Measurements from ENCODE around the gene PRR12. TPM values are rescaled to one million over a fixed set of nuclear protein-coding genes. Genes with fewer than 3 reads are reported as not detected.
A peak's percentile ranks its signal among the peaks of the same experiment; 100 is the strongest.

PRR12 gene
- total RNA-seq, 2 experiments from 2014 or later, result 16.4 to 16.9 TPM

DNA sequence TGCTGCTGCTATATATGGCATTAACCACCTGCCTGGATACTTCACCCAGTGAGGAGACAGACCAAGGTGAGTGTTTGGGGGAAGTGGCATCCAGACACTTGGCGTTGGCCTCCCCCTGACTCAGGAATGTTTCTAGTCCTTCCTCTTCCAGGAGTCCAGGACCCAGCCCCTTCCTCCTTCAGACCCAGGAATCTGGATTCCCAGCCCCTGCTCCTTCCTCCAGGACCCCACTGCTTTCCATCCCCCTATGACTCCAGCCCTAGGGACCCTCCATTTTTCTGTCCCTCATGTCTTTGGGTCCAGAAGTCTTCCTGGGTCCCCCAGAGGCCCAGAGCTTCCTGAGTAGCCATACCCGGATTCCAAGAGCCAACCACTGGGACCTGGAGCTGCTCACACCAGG is 7.7 kb upstream of the PRR12 start:
- Mint-ChIP-seq H3K36me3 (ENCODE audit: low read depth) (no peaks in the 10 kb centered on the region), H3K4me1 (ENCODE audit: low read depth) (peaks cover 23% of the 10 kb centered on the region), H3K9me3 (no peaks in the 10 kb centered on the region), H3K4me3 (no peak overlapping the region), H3K27me3 (ENCODE audit: low read depth) (no peaks in the 10 kb centered on the region), H3K27ac (no peak overlapping the region)
- CTCF ChIA-PET, result interaction anchor here (1.6 to 1.7 kb wide), 2 partner anchors 11 to 13 kb away, joined by 4 to 5 read pairs; no protein-coding TSS in a partner anchor
- DNase-seq, result no peak
- intact Hi-C loops (cut with micrococcal nuclease), result no loop called here

DNA sequence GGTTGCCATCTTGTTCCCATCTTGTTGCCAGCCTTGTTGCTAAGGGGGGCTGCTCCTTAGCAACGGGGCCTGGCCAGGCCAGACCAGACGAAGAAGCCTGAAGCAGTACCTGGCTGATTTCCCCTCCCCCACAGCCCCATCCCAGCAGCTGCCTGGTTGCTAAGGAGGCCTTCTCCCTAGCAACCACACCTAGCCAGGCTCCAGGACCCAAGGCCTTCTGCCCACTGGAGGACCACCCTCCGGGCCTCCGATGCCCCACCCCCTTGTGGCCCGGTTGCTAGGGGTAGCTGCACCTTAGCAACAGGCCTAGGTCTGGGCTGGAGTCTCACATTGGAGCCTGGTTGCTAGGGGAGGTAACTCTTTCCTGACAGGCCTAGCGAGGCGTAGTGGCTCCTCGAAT is 6.0 kb upstream of the PRR12 start:
- Mint-ChIP-seq H3K4me3 (no peak overlapping the region), H3K4me1 (ENCODE audit: low read depth) (peaks cover 20% of the 10 kb centered on the region), H3K27me3 (ENCODE audit: low read depth) (no peaks in the 10 kb centered on the region), H3K27ac (no peak overlapping the region), H3K36me3 (ENCODE audit: low read depth) (no peaks in the 10 kb centered on the region), H3K9me3 (no peaks in the 10 kb centered on the region)
- CTCF ChIA-PET, result interaction anchor here (1.6 to 1.7 kb wide), 2 partner anchors 15 to 38 kb away, joined by 5 to 6 read pairs; no protein-coding TSS in a partner anchor
- no peak for DNase-seq
- intact Hi-C loops (cut with micrococcal nuclease), result no loop called here

DNA sequence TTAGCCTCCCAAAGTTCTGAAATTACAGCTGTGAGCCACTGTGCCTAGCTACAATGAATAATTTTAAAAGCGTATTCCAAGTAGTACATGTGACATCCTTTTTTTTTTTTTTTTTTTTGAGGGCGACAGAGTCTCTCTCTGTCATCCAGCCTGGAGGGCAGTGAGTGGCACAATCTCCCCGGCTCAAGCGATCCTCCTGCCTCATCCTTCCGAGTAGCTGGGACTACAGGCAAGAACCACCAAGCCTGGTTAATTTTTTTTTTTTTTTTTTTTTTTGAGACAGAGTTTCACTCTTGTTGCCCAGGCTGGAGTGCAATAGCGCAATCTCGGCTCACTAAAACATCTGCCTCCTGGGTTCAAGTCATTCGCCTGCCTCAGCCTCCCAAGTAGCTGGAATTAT is 3.8 kb upstream of the PRR12 start:
- H3K9me3 Mint-ChIP-seq, result no peaks in the 10 kb centered on the region
- H3K4me1 Mint-ChIP-seq (ENCODE audit: low read depth), result peaks cover 14% of the 10 kb centered on the region
- no peak overlapping the region for H3K4me3 Mint-ChIP-seq
- intact Hi-C loops (cut with micrococcal nuclease), result no loop called here
- CTCF ChIA-PET, result interaction anchor here (1.1 to 1.2 kb wide), 2 partner anchors 8 to 90 kb away, joined by 3 to 4 read pairs; no protein-coding TSS in a partner anchor
- H3K27me3 Mint-ChIP-seq (ENCODE audit: low read depth), result no peaks in the 10 kb centered on the region
- no peak overlapping the region for H3K27ac Mint-ChIP-seq
- H3K36me3 Mint-ChIP-seq (ENCODE audit: low read depth), result no peaks in the 10 kb centered on the region
- DNase-seq, result no peak

DNA sequence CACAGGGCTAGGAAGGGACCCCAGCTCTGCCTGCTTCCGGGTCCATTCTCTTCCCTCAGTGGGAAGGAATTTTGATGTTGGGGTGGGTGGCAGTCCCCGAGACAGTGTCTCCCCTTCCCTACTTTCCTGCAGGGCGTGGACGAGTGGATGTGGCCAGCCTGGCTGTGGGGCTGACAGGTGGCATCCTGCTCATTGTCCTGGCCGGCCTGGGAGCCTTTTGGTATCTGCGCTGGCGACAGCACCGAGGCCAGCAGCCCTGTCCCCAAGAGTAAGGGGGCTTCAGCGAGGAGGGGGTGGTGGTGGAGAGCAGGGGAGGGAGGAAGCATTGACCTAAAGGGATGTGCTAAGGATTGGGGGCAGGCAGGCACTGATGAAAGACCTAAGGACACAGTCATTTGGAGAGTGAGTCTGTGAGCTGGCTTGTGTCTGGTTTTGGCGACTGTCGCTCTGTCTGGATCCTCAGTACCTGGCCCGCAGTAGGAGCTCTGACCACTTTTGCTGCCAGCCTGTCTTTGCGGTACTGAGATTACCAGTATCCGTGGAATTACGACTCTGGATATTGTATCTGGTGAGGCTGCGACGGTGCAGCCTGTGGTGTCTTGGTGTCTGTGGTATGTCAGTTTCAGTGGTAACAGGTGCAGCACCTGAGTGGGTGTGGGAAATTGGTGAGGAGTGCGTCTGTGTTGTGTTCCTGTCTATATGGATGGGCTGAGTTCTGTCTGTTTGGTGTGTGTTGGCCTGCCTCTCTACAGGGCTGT is 2.4 kb upstream of the PRR12 start:
- Mint-ChIP-seq H3K36me3 (ENCODE audit: low read depth) (peaks cover 2% of the 10 kb centered on the region), H3K27ac (no peak overlapping the region), H3K9me3 (no peaks in the 10 kb centered on the region), H3K27me3 (ENCODE audit: low read depth) (no peaks in the 10 kb centered on the region), H3K4me1 (ENCODE audit: low read depth) (peaks cover 16% of the 10 kb centered on the region), H3K4me3 (no peak overlapping the region)
- peak; percentile 65 for DNase-seq
- CTCF ChIA-PET, result interaction anchor here (1.1 to 1.2 kb wide), 2 partner anchors 9 to 89 kb away, joined by 3 to 4 read pairs; no protein-coding TSS in a partner anchor
- intact Hi-C loops (cut with micrococcal nuclease), result no loop called here

DNA sequence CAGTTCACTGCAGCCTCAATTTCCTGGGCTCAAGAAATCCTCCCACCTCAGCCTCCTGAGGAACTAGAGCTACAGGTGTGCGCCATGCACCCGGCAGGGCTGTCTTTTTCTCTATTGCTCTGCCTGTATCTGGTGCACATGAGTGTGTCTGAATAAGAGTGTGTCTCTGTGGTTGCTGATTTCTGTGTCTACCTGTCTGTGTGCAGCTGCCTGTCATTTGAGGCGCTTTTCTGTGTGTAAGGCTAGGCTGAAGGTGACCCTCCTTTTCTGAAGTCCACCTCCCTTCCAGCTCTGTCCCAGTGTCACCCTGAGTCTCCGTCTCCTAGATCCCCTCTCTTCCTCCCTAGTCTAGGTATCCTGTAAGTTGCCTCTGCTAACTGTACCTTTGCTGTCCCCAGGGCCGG is 1.5 kb upstream of the PRR12 start:
- Mint-ChIP-seq H3K36me3 (ENCODE audit: low read depth) (peaks cover 9% of the 10 kb centered on the region), H3K9me3 (no peaks in the 10 kb centered on the region), H3K4me3 (no peak overlapping the region), H3K4me1 (ENCODE audit: low read depth) (peaks cover 25% of the 10 kb centered on the region), H3K27me3 (ENCODE audit: low read depth) (no peaks in the 10 kb centered on the region), H3K27ac (no peak overlapping the region)
- intact Hi-C loops (cut with micrococcal nuclease), result no loop called here
- DNase-seq, result no peak
- CTCF ChIA-PET, result no interaction called here

DNA sequence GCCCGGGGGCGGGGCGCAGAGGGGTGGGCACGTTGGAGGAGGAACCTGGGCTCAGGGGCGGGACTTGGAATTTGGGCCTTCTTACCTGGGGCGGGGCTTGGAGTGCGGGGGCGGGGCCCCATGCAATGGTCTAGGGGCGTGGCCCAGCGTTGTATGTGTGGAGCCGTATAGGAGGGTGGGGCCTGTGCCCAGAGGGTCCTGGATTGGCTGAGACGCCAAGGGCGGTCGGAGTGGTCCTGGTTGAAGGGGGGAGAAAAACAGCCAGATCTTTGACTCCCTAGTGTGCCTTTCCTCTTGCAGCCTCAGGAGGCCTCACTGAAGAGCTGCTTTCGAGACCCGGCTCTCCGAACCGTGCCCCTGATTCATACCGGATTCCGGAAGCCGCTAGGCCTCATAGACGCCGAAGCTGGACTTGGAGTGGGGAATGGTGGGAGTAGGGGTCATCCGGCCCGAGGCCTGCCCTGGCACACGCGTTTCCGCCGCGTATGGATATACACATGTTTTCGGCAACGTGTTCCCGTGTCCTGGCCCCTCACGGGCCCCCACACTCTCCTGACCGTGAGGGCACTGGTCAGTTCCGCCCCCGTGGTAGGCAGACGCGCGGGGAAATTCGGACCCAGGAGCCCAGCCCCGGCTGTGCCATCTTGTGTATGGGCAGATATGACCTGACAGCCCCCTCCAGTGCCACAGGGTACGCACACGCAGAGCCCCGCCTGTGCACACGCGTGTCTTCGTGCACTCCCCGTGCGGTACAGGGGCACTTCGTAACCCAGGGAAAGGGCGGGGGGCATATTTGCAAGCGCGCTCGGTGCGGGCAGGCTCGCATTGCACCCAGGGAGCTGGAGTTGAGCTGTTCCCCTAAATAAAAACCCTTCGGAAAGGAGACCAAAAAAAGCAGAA is 661 bp upstream of the PRR12 start:
- Mint-ChIP-seq H3K4me1 (ENCODE audit: low read depth) (peaks cover 25% of the 10 kb centered on the region), H3K4me3 (peak overlapping the region; percentile 77), H3K27ac (peak overlapping the region; percentile 85), H3K36me3 (ENCODE audit: low read depth) (peaks cover 9% of the 10 kb centered on the region), H3K27me3 (ENCODE audit: low read depth) (no peaks in the 10 kb centered on the region), H3K9me3 (no peaks in the 10 kb centered on the region)
- intact Hi-C loops (cut with micrococcal nuclease), result loop anchor here (1.0 to 5.0 kb wide), 8 partner anchors 10 to 792 kb away; partner anchors contain the start of genes AKT1S1, BCL2L12, FUZ and IRF3
- DNase-seq, result peak; percentile 96
- CTCF ChIA-PET, result no interaction called here

DNA sequence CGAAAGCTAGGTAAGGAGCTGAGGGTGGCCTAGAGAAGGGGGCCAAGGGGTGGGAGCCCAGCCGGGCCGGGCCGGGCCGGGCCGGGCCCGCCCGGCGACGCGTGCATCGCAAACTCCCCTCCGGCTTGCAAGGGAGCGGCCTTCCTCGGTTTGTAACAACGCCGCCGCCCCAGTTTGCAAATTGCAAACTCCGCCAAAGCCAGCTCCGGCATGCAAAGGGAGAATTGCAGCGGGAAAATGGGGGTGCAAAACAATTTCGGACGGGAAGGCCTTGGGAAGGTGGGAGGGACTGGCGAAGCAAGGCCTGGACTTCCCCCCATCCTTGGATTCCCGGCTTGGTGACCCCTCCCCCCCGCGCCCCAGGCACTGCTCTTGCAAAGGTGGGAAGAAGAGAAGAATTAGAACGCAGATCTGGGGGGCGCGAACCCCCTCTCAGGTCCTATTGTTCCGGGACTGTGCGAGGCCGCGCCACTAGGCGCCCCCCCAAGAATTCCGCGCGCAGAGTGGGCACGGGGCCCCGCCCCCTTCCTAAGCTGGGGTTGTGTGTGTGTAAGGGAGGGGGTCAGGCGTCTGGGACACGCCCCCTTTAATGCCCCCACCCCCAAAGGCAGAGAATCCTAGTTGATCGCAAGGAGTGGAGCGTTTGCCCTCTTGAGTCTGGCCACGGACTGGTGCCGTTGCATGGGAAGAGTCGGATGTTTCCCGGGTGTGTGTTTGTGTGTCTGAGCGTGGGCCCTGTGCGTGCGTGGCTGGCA is 926 bp downstream of the PRR12 start:
- CTCF ChIA-PET, result interaction anchor here (0.6 kb wide), 1 partner anchor 223 kb away, joined by 3 read pairs; no protein-coding TSS in a partner anchor
- DNase-seq, result peak; percentile 64
- Mint-ChIP-seq H3K36me3 (ENCODE audit: low read depth) (peaks cover 9% of the 10 kb centered on the region), H3K27ac (peak overlapping the region; percentile 85), H3K4me1 (ENCODE audit: low read depth) (peaks cover 25% of the 10 kb centered on the region), H3K9me3 (no peaks in the 10 kb centered on the region), H3K4me3 (peak overlapping the region; percentile 77), H3K27me3 (ENCODE audit: low read depth) (no peaks in the 10 kb centered on the region)
- intact Hi-C loops (cut with micrococcal nuclease), result loop anchor here (2.0 to 5.0 kb wide), 5 partner anchors 31 to 790 kb away; partner anchors contain the start of genes AKT1S1, FUZ, POLD1 and PTOV1

DNA sequence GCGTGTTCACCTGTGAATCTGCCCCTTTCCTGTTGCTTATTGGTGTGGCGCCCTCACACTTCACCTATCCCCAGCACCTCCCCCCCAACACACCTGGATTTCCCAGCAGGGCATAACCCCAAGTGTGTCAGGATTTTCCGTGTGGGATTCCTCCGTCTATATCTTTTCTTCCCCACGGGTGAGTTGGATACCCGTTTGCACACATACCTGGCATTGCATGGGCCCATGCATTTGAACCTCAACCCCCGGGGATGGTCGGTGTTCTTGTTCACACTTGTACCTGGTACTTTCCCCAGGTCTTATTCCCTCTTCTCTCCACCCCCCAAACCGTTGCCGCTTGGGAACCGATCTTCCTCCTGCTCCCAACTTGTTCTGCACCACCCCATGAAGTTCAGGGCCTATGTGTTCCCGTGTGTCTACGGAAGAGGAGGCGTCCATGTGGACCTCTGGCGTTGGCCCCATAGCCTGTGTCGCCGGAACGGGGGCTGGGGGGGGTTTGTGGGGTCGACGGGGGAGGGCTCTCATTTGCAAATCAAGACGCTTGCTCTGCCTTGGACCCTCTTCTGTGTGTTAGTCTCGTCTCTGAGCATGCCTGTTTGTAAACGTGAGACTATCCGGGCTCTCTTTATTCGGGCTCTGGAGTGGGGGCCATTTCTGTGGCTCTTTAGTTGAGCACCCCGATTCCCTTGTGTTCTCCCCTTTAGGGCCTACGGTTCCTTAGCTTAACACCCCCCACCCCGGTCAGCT is 1.7 kb downstream of the PRR12 start:
- CTCF ChIA-PET, result interaction anchor here (0.8 to 0.9 kb wide), 2 partner anchors 16 to 51 kb away, joined by 3 to 4 read pairs; no protein-coding TSS in a partner anchor
- peak overlapping the region; percentile 77 for H3K4me3 Mint-ChIP-seq
- no peaks in the 10 kb centered on the region for H3K27me3 Mint-ChIP-seq (ENCODE audit: low read depth)
- intact Hi-C loops (cut with micrococcal nuclease), result loop anchor here (1.0 to 5.0 kb wide), 6 partner anchors 48 to 790 kb away; partner anchors contain the start of genes FUZ, POLD1, PTOV1 and RRAS
- H3K4me1 Mint-ChIP-seq (ENCODE audit: low read depth), result peaks cover 25% of the 10 kb centered on the region
- H3K9me3 Mint-ChIP-seq, result no peaks in the 10 kb centered on the region
- peak overlapping the region; percentile 80 for H3K27ac Mint-ChIP-seq
- H3K36me3 Mint-ChIP-seq (ENCODE audit: low read depth), result peaks cover 9% of the 10 kb centered on the region
- DNase-seq, result peak; percentile 48

DNA sequence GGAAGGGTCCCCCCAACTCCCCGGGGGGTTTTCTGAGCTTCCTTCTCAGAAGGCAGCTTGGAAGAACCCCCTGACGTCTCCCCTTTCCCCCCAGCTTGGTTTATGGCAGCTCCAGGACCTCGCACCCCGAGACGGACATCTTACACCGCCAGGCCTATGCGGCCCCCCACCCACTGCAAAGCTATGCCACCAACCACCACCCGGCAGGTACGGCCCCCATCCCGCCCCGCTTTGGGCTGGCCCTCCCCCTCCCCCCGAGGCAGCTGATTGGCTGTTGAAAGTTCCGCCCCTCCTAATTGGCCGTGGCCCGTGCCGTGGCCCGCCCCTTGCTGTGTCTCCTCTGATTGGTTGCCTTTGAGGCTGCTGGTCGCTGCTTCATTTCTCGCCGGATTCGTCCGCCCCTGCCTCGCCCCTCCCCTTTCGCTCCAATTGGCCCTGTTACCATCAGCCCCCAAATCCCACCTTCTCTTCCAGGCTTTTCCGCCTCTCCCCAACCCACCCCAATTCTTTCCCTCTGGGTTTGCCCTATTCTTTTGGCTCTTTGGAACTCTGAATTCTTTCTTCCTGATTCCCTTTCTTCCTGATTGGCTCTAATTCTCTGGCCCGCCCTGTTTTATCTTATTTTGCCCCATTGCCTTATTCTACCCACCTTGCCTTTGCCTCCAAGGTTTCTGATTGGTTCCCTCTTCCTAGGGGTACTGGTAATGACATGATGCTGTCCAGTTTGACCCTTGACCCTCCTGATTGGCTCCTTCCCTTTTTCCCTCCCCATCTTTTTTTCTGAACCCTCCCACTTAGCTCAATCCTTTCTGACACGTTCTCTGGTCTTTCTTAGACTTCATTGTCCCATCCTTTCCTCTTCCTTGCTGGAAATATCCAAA is 2.5 kb downstream of the PRR12 start:
- CTCF ChIA-PET, result interaction anchor here (0.8 to 0.9 kb wide), 2 partner anchors 15 to 50 kb away, joined by 3 to 4 read pairs; no protein-coding TSS in a partner anchor
- H3K4me3 Mint-ChIP-seq, result peak overlapping the region; percentile 77
- peaks cover 13% of the 10 kb centered on the region for H3K36me3 Mint-ChIP-seq (ENCODE audit: low read depth)
- intact Hi-C loops (cut with micrococcal nuclease), result loop anchor here (1.0 to 5.0 kb wide), 6 partner anchors 47 to 789 kb away; partner anchors contain the start of genes FUZ, POLD1, PTOV1 and RRAS
- no peaks in the 10 kb centered on the region for H3K9me3 Mint-ChIP-seq
- peaks cover 24% of the 10 kb centered on the region for H3K4me1 Mint-ChIP-seq (ENCODE audit: low read depth)
- peak; percentile 97 for DNase-seq
- H3K27ac Mint-ChIP-seq, result peak overlapping the region; percentile 80
- H3K27me3 Mint-ChIP-seq (ENCODE audit: low read depth), result no peaks in the 10 kb centered on the region

DNA sequence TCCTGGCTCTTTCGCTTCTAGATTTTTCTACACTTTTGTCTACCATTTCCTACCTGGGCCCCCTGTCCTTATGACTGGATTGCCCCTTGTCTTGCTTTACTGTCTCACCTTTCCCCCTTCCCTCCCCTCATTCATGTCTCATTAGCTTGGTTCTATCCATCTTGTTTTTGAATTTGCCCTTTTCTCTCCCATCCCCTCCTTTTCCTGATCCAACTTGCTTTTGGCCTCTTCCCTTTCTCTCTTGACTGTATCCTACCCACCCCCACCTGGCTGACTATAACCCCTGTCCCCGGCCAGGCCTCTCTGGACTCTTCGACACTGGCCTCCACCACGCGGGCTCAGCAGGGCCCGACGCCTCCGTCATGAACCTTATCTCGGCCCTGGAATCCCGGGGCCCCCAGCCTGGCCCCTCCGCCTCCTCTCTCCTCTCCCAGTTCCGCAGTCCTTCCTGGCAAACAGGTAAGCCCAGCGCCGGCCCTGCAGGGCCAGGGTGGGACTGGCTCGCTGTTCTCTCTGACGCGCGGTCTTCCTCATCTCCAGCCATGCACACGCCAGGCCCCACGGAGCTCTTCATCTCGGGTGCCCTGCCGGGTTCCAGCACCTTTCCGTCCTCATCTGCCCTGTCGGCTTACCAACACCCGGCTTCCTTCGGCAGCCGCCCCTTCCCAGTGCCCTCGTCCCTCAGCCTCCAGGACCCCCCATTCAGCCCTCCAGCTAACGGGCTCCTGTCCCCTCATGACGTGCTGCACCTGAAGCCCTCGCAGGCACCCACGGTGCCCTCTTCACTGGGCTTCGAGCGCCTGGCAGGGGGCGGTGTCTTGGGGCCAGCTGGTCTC is 3.4 kb downstream of the PRR12 start:
- H3K4me1 Mint-ChIP-seq (ENCODE audit: low read depth), result peaks cover 20% of the 10 kb centered on the region
- intact Hi-C loops (cut with micrococcal nuclease), result loop anchor here (5.0 kb wide), 3 partner anchors 218 to 788 kb away; partner anchors contain the start of genes FUZ, POLD1 and PTOV1
- CTCF ChIA-PET, result no interaction called here

More for the DNA sequence above, 3.4 kb downstream of the PRR12 start:
- H3K27me3 Mint-ChIP-seq (ENCODE audit: low read depth), result no peaks in the 10 kb centered on the region
- H3K9me3 Mint-ChIP-seq, result no peaks in the 10 kb centered on the region
- H3K27ac Mint-ChIP-seq, result peak overlapping the region; percentile 80
- peaks cover 13% of the 10 kb centered on the region for H3K36me3 Mint-ChIP-seq (ENCODE audit: low read depth)
- H3K4me3 Mint-ChIP-seq, result peak overlapping the region; percentile 77
- DNase-seq, result no peak
